H9 (cell line): Measurements from ENCODE around the gene CERS6. TPM values are rescaled to one million over a fixed set of nuclear protein-coding genes. Genes with fewer than 3 reads are reported as not detected.

ENCODE experiments used
- DNase-seq: peaks from one replicate; pipeline ENCODE4 v3.0.0-alpha.2; 2017
- H2AFZ ChIP-seq: one replicate; pipeline ENCODE4 v1.6.1; 2013; ENCODE audit warnings: mild to moderate bottlenecking, low read length, control low read depth, moderate library complexity
- H2AK5ac ChIP-seq: 2 replicates; pipeline ENCODE4 v1.6.1; 2013; ENCODE audit warnings: low read length, control low read depth, mixed read lengths; ENCODE audit not compliant: insufficient read length
- H2BK120ac ChIP-seq: one replicate; pipeline ENCODE4 v1.6.1; 2013; ENCODE audit warnings: low read depth, mild to moderate bottlenecking, low read length, control low read depth, inconsistent platforms; ENCODE audit not compliant: poor library complexity, severe bottlenecking
- H2BK12ac ChIP-seq: 2 replicates; pipeline ENCODE4 v1.6.1; 2013; ENCODE audit warnings: low read length, control low read depth, mixed read lengths, low read depth; ENCODE audit not compliant: insufficient read length
- H2BK15ac ChIP-seq: 2 replicates; pipeline ENCODE4 v1.6.1; 2013; ENCODE audit warnings: low read depth, low read length, control low read depth
- H2BK20ac ChIP-seq: one replicate; pipeline ENCODE4 v1.6.1; 2013; ENCODE audit warnings: low read depth, mild to moderate bottlenecking, low read length, control low read depth, inconsistent platforms; ENCODE audit not compliant: poor library complexity, severe bottlenecking
- H2BK5ac ChIP-seq: 2 replicates; pipeline ENCODE4 v1.6.1; 2013; ENCODE audit warnings: low read length, control low read depth, mixed read lengths; ENCODE audit not compliant: insufficient read length
- H3K14ac ChIP-seq: 2 replicates; pipeline ENCODE4 v1.6.1; 2013; ENCODE audit warnings: low read length, control low read depth; ENCODE audit not compliant: insufficient read depth
- H3K18ac ChIP-seq: 2 replicates; pipeline ENCODE4 v1.6.1; 2013; ENCODE audit warnings: low read depth, mild to moderate bottlenecking, mixed read lengths, low read length, control low read depth; ENCODE audit not compliant: insufficient read length
- H3K23ac ChIP-seq: 2 replicates; pipeline ENCODE4 v1.6.1; 2013; ENCODE audit warnings: low read length, control low read depth, mixed read lengths, low read depth; ENCODE audit not compliant: insufficient read length
- H3K23me2 ChIP-seq: 2 replicates; pipeline ENCODE4 v1.6.1; 2013; ENCODE audit warnings: low read depth, mild to moderate bottlenecking, mixed read lengths, low read length, control low read depth; ENCODE audit not compliant: insufficient read length, poor library complexity, severe bottlenecking
- H3K27ac ChIP-seq: 2 replicates; pipeline ENCODE4 v1.5.1; 2013; ENCODE audit warnings: low read length, control low read depth, mixed read lengths, low read depth; ENCODE audit not compliant: insufficient read length
- H3K27me3 ChIP-seq: 2 replicates; pipeline ENCODE4 v1.6.1; 2013; ENCODE audit warnings: low read length, control low read depth, inconsistent platforms; ENCODE audit not compliant: insufficient read depth
- H3K4ac ChIP-seq: 2 replicates; pipeline ENCODE4 v1.6.1; 2013; ENCODE audit warnings: low read depth, mild to moderate bottlenecking, control low read depth, inconsistent platforms, low read length, moderate library complexity
- H3K4me1 ChIP-seq: 2 replicates; pipeline ENCODE4 v1.6.1; 2013; ENCODE audit warnings: low read length, control low read depth, inconsistent platforms; ENCODE audit not compliant: insufficient read depth
- H3K4me2 ChIP-seq: 2 replicates; pipeline ENCODE4 v1.6.1; 2013; ENCODE audit warnings: low read length, control low read depth, mixed read lengths; ENCODE audit not compliant: insufficient read length, insufficient read depth
- H3K56ac ChIP-seq: 2 replicates; pipeline ENCODE4 v1.6.1; 2013; ENCODE audit warnings: low read depth, mild to moderate bottlenecking, mixed read lengths, low read length, control low read depth; ENCODE audit not compliant: insufficient read length
- H3K79me1 ChIP-seq: 2 replicates; pipeline ENCODE4 v1.6.1; 2013; ENCODE audit warnings: low read depth, mild to moderate bottlenecking, moderate library complexity, low read length, control low read depth, inconsistent platforms; ENCODE audit not compliant: insufficient read depth, poor library complexity, severe bottlenecking
- H3K79me2 ChIP-seq: 2 replicates; pipeline ENCODE4 v1.6.1; 2013; ENCODE audit warnings: low read length, control low read depth, inconsistent platforms; ENCODE audit not compliant: insufficient read depth
- H3K9ac ChIP-seq: 2 replicates; pipeline ENCODE4 v1.6.1; 2013; ENCODE audit warnings: low read length, control low read depth, mixed read lengths; ENCODE audit not compliant: insufficient read length; ENCODE audit errors: extremely low read depth
- H3K9me3 ChIP-seq: one replicate; pipeline ENCODE4 v1.6.1; 2013; ENCODE audit warnings: low read depth, low read length, inconsistent platforms; ENCODE audit not compliant: control insufficient read depth
- H3T11ph ChIP-seq: one replicate; pipeline ENCODE4 v1.6.1; 2013; ENCODE audit warnings: mild to moderate bottlenecking, low read length, control low read depth, inconsistent platforms
- H4K20me1 ChIP-seq: one replicate; pipeline ENCODE4 v1.6.1; 2013; ENCODE audit not compliant: control insufficient read depth, insufficient read length, insufficient read depth
- H4K5ac ChIP-seq: 2 replicates; pipeline ENCODE4 v1.6.1; 2013; ENCODE audit warnings: low read depth, mild to moderate bottlenecking, mixed read lengths, low read length, control low read depth; ENCODE audit not compliant: insufficient read length
- H4K8ac ChIP-seq: replicated peaks from 2 replicates; pipeline ENCODE4 v1.6.1; 2013; ENCODE audit warnings: low read length, control low read depth, mixed read lengths, low read depth; ENCODE audit not compliant: insufficient read length
- H4K91ac ChIP-seq: 2 replicates; pipeline ENCODE4 v1.6.1; 2013; ENCODE audit warnings: low read depth, mild to moderate bottlenecking, moderate library complexity, mixed read lengths, low read length, control low read depth; ENCODE audit not compliant: insufficient read length
- H3K27ac Mint-ChIP-seq, 3 experiments: 2 replicates in 2 of 3; 3 replicates in 1 of 3; pipeline ENCODE4 v1.8.0; 2020 to 2021; ENCODE audit warnings: mixed read lengths in 3 of 3, mild to moderate bottlenecking in 1 of 3, moderate library complexity in 1 of 3
- H3K27me3 Mint-ChIP-seq: 2 replicates; pipeline ENCODE4 v1.8.0; 2021; ENCODE audit warnings: low read depth, mild to moderate bottlenecking, moderate library complexity, mixed read lengths
- H3K36me3 Mint-ChIP-seq, 3 experiments: 2 replicates in 2 of 3; 3 replicates in 1 of 3; pipeline ENCODE4 v1.8.0; 2020 to 2021; ENCODE audit warnings: low read depth in 3 of 3, mixed read lengths in 3 of 3; ENCODE audit not compliant: insufficient read depth in 1 of 3
- H3K4me1 Mint-ChIP-seq, 2 experiments: 2 replicates each; pipeline ENCODE4 v1.8.0; 2020; ENCODE audit warnings: mixed read lengths in 2 of 2
- H3K4me3 Mint-ChIP-seq, 2 experiments: 2 replicates in 1 of 2; 3 replicates in 1 of 2; pipeline ENCODE4 v1.8.0; 2020 to 2021; ENCODE audit warnings: mild to moderate bottlenecking in 2 of 2, mixed read lengths in 2 of 2, moderate library complexity in 1 of 2
- H3K9me3 Mint-ChIP-seq, 2 experiments: 2 replicates in 1 of 2; 3 replicates in 1 of 2; pipeline ENCODE4 v1.8.0; 2020; ENCODE audit warnings: mild to moderate bottlenecking in 2 of 2, mixed read lengths in 2 of 2, moderate library complexity in 1 of 2
- CTCF ChIP-seq: fragments of 200-600 bp; sonication (generic); conservative IDR thresholded peaks from 3 replicates; pipeline ENCODE4 v1.8.0; 2021; ENCODE audit warnings: antibody characterized with exemption, mild to moderate bottlenecking
- WGBS: extraction: QIAGEN DNeasy Blood & Tissue Kit; methylation state at CpG from one replicate; pipeline ENCODE4 v1.1.7; 2013; ENCODE audit warnings: missing lambda C conversion rate, low lambda C conversion rate, mixed read lengths; ENCODE audit not compliant: insufficient read length; ENCODE audit errors: extremely low coverage; 5-methylcytosine and 5-hydroxymethylcytosine counted together
- total RNA-seq: library from RNA; stranded (reverse); gene quantifications from 2 replicates; pipeline ENCODE4 v1.2.1, GENCODE V29; 2021

Gene CERS6
- total RNA-seq, 1 experiment from 2014 or later = 17.7 TPM

DNA sequence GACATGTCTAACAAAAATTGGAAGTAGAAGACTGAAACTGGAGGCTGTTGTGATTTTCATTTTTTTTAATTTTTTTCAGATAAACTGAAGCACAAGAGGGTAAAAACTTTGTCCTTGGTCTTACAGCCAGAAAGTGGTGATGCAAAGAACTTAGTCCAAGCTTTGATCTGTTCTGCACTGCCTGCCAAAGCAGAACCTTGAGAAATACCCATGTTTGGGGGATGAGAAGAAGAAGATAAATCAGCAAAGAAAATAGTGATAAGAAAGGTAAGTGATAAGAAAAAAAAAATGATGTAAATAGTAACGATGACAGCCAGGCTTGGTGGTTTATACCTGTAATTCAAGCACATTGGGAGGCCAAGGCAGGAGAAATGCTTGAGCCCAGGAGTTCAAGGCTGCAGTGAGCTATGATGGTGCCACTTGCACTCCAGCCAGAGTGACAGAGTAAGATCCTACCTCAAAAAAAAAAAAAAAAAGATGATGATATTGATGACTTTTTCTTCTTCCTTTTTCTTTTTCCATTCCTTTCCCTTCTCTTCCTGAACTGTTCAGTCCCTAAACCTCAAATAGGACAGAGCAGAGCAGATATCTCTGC lies 331.8 kb downstream of the CERS6 start:
- Mint-ChIP-seq H3K4me1 (peaks cover 6 to 7% of the 10 kb centered on the region in 2 experiments), H3K27ac (no peak overlapping the region; a peak in 1 of 7 replicates), H3K9me3 (no peaks in the 10 kb centered on the region; a peak in 1 of 5 replicates), H3K27me3 (0 out of 2 replicates have a peak, but pooled peaks cover 2% of the 10 kb centered on the region), H3K36me3 (no peaks in the 10 kb centered on the region), H3K4me3 (no peak overlapping the region)
- Histone ChIP-seq H2BK15ac (no peak overlapping the region), H3K4me2 (no peak overlapping the region), H3K9me3 (no peaks in the 10 kb centered on the region), H2AK5ac (no peak overlapping the region), H3K9ac (no peak overlapping the region), H3K23me2 (no peaks in the 10 kb centered on the region), H4K20me1 (no peaks in the 10 kb centered on the region), H3K18ac (no peak overlapping the region), H3K56ac (no peak overlapping the region), H3K79me1 (no peaks in the 10 kb centered on the region), H3K14ac (no peak overlapping the region), H2BK5ac (no peak overlapping the region), H3K4me1 (no peaks in the 10 kb centered on the region; the same call in 1 of the 2 replicates), H4K8ac (no peak overlapping the region), H3T11ph (no peak overlapping the region), H2BK20ac (no peak overlapping the region), H2BK12ac (no peak overlapping the region), H4K91ac (no peak overlapping the region), H2BK120ac (no peak overlapping the region), H3K23ac (no peak overlapping the region), H3K27me3 (no peaks in the 10 kb centered on the region), H3K4ac (no peak overlapping the region), H3K79me2 (no peaks in the 10 kb centered on the region), H3K27ac (no peak overlapping the region), H2AFZ (no peak overlapping the region), H4K5ac (no peak overlapping the region)
- no peak for DNase-seq
- 100% methylated on average over 1 of the region's 1 CpG for whole genome bisulfite sequencing
- TF ChIP-seq CTCF = no peak
